Activated CD4-positive, CD25-positive, alpha-beta regulatory T cell treated with anti-CD3 and anti-CD28 coated beads, Interleukin-2, amount 50 U/mL, for 24 hours (primary cell): ENCODE results near the gene PRRG4.
"Not testable (repeated sequence)": the region's sequence is repeated elsewhere in the genome, so short reads cannot be mapped to it uniquely, and the experiment has no call there.

ENCODE experiments used
- ATAC-seq, 2 donors: fragments of 150-1000 bp; cut with Tn5 transposase; one replicate each; pipeline ENCODE4 v1.10.0; 2021; ENCODE audit warnings: mild to moderate bottlenecking in 1 of 2, moderate library complexity in 1 of 2

Gene PRRG4

DNA sequence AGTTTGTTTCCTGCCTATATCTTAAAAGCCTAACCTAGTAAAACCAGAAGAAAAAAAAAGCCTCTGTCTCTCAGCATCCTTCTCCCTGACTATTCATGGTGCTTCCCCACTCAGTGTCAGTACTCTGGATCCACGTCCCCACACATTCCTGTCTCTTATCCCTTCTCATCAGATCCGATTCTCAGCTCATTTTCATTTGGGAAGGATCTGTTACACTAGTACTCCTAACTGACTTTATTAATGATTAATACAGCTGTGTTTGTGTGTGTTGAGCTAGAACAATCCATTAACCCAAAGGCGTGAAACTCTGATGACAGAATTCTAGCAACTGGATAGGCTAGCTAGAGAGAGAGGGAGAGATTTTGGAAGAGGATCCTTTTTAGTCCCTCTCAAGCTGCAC is 1.5 kb downstream of the PRRG4 start:
- no peak for ATAC-seq

GRCh38 chr11:32833921-32834320 is 4.2 kb downstream of the PRRG4 start:
- no peak for ATAC-seq

DNA sequence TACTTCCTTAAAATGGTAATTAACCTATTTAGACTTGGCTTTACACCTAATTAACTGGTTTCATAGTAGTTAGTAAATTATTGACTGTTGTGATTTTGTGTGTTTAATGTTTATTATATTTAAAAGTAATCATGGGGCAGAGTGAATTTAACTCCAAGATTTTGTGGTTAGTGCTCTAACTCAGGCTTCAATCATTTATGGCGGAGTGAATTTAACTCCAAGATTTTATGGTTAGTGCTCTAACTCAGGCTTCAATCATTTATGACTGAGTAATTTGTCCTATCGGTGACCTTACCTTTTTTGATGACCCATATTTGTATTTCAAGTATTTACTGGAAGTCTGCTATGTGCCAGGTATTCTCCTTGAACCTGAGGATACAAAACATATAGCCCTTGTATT is 7.2 kb downstream of the PRRG4 start:
- no peak for ATAC-seq

DNA sequence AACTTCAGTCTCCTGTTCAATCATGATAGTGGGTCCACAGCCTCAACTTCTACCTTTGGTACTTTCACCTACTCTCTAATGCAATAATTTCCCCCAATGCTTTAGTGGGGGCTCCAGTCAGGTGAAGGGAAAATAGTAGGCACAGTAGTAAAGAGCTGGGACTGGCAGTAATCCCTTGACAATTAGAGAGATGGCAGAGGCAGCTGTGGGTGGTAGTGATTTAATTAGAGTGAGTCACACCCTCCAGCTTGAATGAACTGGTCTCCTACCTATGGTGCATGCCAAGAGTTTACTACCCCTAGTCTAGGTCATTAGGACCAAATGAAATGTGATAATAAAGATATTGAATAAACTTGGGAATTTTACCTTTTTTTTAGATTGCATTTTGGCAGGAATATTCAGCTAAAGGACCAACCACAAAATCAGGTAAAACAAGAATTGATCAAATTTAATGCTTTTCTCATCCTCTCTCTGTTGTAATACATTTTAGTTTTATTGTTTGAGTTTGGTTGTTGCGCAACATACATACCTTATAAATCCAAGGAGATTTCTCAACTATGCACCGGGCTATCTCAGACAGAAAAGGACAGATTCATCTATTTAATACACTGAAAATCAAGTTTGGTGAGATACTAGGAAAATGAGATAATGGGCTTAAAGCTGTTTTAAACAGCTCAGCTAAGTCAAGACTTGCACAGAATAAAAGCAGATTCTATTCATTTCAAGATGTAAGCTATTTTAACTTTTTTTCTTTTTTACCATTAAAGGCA is 9.0 kb downstream of the PRRG4 start:
- no peak for ATAC-seq

- ATAC-seq, result no peak
Observed at GRCh38 chr11:32839308-32839707, 9.6 kb downstream of the PRRG4 start.

DNA sequence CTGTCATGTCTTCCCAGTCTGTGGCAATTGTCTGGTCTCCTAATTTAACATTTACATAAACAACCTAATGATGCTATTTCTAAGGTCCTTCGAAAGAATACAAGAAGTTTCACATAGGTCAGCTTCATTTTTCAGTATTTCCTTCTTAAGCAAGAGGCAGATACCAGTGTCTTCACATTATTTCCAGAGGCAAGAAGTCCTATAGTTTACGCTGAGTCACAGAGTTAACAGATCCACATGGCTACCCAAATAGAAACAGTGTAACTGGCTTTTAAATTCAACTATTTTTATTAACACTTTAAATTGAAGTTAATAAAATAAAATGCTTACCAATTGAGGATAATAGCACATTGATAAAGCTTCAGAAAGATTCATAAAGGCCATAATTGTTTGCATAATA is 10.9 kb downstream of the PRRG4 start:
- ATAC-seq, result no peak

GRCh38 chr11:32843544-32843943 is 13.8 kb downstream of the PRRG4 start:
- ATAC-seq, result no peak

DNA sequence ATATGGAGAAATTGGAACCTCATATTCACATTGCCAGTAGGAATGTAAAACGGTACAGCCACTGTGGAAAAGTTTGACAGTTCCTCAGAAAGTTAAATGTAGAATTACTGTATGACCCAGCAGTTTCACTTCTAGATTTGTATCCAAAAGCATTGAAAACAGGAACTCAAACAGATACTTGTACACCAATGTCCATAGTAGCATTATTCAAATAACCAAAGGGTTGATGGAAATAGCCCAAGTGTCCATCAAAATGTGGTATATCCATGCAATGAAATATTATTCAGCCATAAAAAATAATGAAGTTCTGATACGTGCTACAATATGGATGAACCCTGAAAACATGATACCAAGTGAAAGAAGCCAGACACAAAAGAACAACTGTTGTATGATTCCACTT is 17.8 kb downstream of the PRRG4 start:
- no peak for ATAC-seq

DNA sequence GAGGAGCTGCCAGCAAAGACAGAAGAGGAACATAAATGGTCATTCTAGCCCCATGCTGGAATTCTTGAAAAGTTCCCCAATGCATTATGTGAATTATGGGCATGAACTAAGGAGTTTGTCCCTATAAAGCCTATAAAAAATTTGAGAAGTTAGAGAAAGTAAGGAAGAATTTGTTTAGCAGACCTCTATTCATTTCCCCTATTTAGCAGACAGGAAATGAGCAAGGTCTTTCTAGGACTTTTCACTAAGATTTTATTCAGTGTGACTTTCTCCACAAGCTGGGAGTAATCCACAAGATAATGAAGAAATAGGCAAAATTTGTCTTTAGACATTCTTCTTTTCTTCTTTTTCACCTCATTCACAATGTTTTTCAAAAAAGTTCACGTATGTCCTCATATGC is 20.0 kb downstream of the PRRG4 start:
- no peak for ATAC-seq

GRCh38 chr11:32851251-32851650 is 21.5 kb downstream of the PRRG4 start:
- ATAC-seq, result no peak

GRCh38 chr11:32852207-32852606 is 22.5 kb downstream of the PRRG4 start:
- ATAC-seq, result no peak

GRCh38 chr11:32855601-32856000 is 25.9 kb downstream of the PRRG4 start:
- ATAC-seq, result no peak

GRCh38 chr11:32858731-32859130 is 29.0 kb downstream of the PRRG4 start:
- ATAC-seq, result no peak

GRCh38 chr11:32861850-32862577 is 32.3 kb downstream of the PRRG4 start:
- ATAC-seq, result no peak

- ATAC-seq, result no peak
Observed at GRCh38 chr11:32864555-32864954, 34.8 kb downstream of the PRRG4 start.

DNA sequence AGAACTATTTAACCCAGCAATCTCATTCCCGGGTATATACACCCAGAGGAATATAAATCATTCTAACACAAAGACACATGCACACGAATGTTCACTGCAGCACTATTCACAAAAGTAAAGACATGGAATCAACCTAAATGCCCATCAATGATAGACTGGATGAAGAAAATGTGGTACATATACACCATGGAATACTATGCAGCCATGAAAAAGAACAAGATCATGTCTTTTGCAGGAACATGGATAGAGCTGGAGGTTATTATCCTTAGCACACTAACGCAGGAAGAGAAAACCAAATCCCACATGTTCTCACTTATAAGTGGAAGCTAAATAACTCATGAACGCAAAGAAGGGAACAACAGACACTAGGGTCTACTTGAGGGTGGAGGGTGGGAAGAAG is 39.0 kb downstream of the PRRG4 start:
- not testable (repeated sequence) for ATAC-seq

DNA sequence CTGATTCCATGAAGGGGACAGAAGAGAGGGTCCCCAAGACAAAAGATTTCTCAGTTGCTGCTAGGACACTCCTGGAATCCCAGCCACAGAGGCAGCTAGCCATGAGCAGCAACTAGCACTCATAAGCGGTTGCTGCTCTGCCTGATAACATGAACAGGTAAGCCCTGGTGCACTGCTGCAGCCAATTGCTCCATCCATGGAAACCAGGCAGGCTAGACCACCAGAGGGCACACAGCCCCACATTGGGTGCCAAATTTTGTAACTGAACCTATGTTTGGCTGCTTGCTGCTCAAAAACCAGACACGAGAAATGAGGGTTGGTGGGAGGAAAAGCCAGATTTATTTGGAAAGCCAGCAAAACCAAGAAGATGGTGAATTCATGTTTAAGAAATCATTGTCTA is 40.9 kb downstream of the PRRG4 start:
- ATAC-seq, result peak in 1 of 2 donors; percentile 25

DNA sequence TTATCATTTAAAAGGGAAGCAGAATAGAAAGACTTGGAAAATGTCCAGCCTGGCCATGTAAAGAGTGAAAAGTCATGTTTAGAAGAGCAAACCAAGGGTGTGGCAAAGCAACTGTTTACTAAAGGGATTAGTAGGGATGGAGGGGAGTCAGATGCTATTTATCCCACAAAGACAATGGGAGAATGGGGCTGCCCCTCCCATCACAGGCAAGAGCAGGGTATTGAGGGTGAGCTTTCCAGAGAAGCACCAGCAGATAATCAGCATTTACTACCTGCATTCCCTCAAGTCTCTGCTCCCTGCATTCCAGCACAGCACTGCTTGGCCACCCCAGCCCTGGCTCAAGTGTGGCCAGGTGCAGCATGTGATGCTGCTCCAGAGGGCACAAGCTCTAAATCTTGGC is 44.4 kb downstream of the PRRG4 start:
- ATAC-seq, result no peak

GRCh38 chr11:32881286-32881685 is 51.6 kb downstream of the PRRG4 start:
- ATAC-seq, result no peak

DNA sequence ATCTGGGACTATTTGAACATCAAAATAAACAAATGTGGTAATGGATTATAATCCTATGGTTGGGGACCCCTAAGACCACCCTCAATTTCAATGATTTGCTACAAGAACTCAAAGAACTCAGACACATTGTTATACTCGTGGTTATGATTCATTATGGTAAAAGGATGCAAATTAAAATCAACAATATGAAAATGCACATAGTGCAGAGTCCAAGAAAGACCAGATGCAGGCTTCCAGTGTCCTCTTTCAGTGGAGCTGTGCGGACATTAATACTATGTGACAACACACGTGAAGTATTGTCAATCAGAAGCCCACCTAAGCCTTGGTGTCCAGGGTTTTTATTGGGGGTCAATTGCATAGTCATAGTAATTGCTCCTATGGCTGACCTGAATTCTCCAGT is 53.7 kb downstream of the PRRG4 start:
- no peak for ATAC-seq

- no peak for ATAC-seq
Observed at GRCh38 chr11:32884023-32884422, 54.3 kb downstream of the PRRG4 start.

DNA sequence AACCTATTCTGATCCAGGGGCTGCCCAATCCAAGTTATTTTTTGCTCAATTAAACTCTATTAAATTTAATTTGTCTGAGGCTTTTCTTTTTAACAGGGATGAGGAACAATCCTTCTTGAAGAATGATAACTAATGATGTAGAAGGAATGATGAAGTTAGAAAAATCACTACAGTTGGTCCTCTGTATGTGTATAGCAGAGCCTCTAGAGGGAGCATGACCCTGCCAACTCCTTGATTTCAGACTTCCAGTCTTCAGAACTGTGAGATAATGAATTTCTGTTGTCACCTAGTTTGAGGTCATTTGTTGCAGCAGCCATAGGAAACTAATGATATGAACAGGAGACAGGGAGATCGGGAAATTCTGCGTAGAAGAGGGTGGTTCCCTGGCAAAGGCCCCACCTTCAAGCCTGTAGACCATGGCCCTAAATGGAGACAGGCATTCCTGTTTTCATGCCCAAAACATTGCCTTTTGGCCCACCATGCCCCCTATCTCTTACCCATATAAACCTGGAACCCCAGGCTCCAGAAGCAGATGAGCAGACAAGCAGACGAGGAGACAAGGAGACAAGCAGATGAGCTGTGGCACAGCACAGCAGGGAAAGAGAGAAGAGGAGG is 55.1 kb downstream of the PRRG4 start:
- ATAC-seq, result no peak

GRCh38 chr11:32885556-32885955 is 55.8 kb downstream of the PRRG4 start:
- ATAC-seq, result no peak

DNA sequence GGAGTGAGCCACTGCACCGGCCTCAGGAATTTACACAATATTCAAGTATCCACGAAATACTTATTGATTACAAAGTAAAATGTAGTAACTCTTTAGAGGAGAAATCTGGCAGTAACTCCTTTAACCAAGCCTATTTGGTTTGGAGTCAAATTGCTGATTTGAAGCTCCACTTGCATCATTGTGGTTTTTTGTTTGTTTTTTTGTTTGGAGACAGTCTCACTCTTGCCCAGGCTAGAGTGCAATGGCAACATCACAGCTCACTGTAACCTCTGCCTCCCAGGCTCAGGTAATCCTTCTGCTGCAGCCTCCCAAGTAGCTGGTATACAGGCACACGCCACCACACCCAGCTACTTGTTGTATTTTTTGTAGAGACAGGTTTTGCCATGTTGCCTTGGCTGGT is 56.5 kb downstream of the PRRG4 start:
- no peak for ATAC-seq
